SK-N-SH (cell line): ENCODE measurements around the gene PCP4. TPM values are rescaled to one million over a fixed set of nuclear protein-coding genes. Genes with fewer than 3 reads are reported as not detected.

Experiments used
- CTCF ChIA-PET: fragments of 300-600, 350-600 bp; formaldehyde crosslinking; extraction: SDS; loops from one replicate; lab custom pipeline; 2021; lab: Yijun Ruan, JAX
- POLR2A ChIA-PET: fragments of 350-600 bp; sonication (Branson Sonifier 250); formaldehyde crosslinking; extraction: SDS; loops from one replicate; lab custom pipeline; 2020; ENCODE audit warnings: antibody characterized with exemption, inconsistent platforms; lab: Yijun Ruan, JAX
- DNase-seq: peaks from one replicate; pipeline ENCODE4 v3.0.0; 2012
- H2AFZ ChIP-seq: fragments of 200-600 bp; sonication (generic); 2 replicates; pipeline ENCODE4 v1.8.1; 2016; ENCODE audit warnings: antibody characterized with exemption, mild to moderate bottlenecking, low read depth
- H3F3A ChIP-seq: fragments of 200-600 bp; sonication (generic); replicated peaks from 2 replicates; pipeline ENCODE3; 2016; ENCODE audit warnings: antibody characterized with exemption, mild to moderate bottlenecking; ENCODE audit not compliant: insufficient read depth
- H3K27ac ChIP-seq, 2 experiments: fragments of 200-500 bp in 1 of 2; fragments of 200-600 bp in 1 of 2; sonication (Bioruptor generic) in 1 of 2; sonication (generic), shearing (Covaris generic) in 1 of 2; 2 replicates each; pipeline versions ENCODE4 v1.5.1 to v1.6.1; 2014 to 2016; ENCODE audit warnings: low read depth in 2 of 2, inconsistent platforms in 1 of 2, low read length in 1 of 2, mild to moderate bottlenecking in 1 of 2, mixed read lengths in 1 of 2
- H3K27me3 ChIP-seq: fragments of 200-600 bp; sonication (generic), shearing (Covaris generic); 2 replicates; pipeline ENCODE4 v1.6.1; 2016; ENCODE audit warnings: mixed run types; ENCODE audit not compliant: insufficient read depth
- H3K36me3 ChIP-seq, 2 experiments: fragments of 200-500 bp in 1 of 2; fragments of 200-600 bp in 1 of 2; sonication (Bioruptor generic) in 1 of 2; sonication (generic) in 1 of 2; replicated peaks in 1 of 2; 2 replicates each; pipeline versions ENCODE3 to v1.5.1; 2014 to 2016; ENCODE audit warnings: low read length in 1 of 2, mild to moderate bottlenecking in 1 of 2; ENCODE audit not compliant: insufficient read depth in 2 of 2, control insufficient read depth in 1 of 2
- H3K4me1 ChIP-seq, 2 experiments: fragments of 200-500 bp in 1 of 2; fragments of 200-600 bp in 1 of 2; sonication (Bioruptor generic) in 1 of 2; sonication (generic), shearing (Covaris generic) in 1 of 2; 2 replicates each; pipeline versions ENCODE4 v1.5.1 to v1.6.1; 2014 to 2016; ENCODE audit warnings: low read depth in 1 of 2, low read length in 1 of 2, mixed run types in 1 of 2; ENCODE audit not compliant: insufficient read depth in 2 of 2, control insufficient read depth in 1 of 2
- H3K4me2 ChIP-seq: fragments of 200-600 bp; sonication (generic), shearing (Covaris generic); 2 replicates; pipeline ENCODE4 v1.6.1; 2017; ENCODE audit warnings: mixed run types
- H3K4me3 ChIP-seq, 2 experiments: fragments of 200-500 bp in 1 of 2; fragments of 200-600 bp in 1 of 2; sonication (Bioruptor generic) in 1 of 2; sonication (generic), shearing (Covaris generic) in 1 of 2; 2 replicates each; pipeline versions ENCODE4 v1.5.1 to v1.8.1; 2014 to 2016; ENCODE audit warnings: low read depth in 2 of 2, inconsistent platforms in 1 of 2, low read length in 1 of 2, mild to moderate bottlenecking in 1 of 2, mixed read lengths in 1 of 2, moderate library complexity in 1 of 2
- H3K79me2 ChIP-seq: fragments of 200-600 bp; sonication (generic); 2 replicates; pipeline ENCODE4 v1.8.1; 2017; ENCODE audit warnings: mild to moderate bottlenecking; ENCODE audit not compliant: insufficient read depth
- H3K9ac ChIP-seq: fragments of 200-600 bp; sonication (generic); 2 replicates; pipeline ENCODE4 v1.6.1; 2017; ENCODE audit warnings: mixed run types
- H3K9me2 ChIP-seq: fragments of 200-600 bp; sonication (generic); 2 replicates; pipeline ENCODE4 v1.6.1; 2017; ENCODE audit warnings: mixed run types
- H3K9me3 ChIP-seq: fragments of 200-600 bp; sonication (generic); 2 replicates; pipeline ENCODE4 v1.6.1; 2017; ENCODE audit warnings: mixed run types, mild to moderate bottlenecking, moderate library complexity
- H4K20me1 ChIP-seq: fragments of 200-600 bp; sonication (generic); 2 replicates; pipeline ENCODE4 v1.6.1; 2017; ENCODE audit warnings: mild to moderate bottlenecking, mixed run types; ENCODE audit not compliant: insufficient read depth
- CTCF ChIP-seq: fragments of 200-600 bp; sonication (generic); IDR thresholded peaks from 2 replicates; pipeline ENCODE4 v1.6.1; 2017; ENCODE audit warnings: antibody characterized with exemption, mild to moderate bottlenecking, moderate library complexity
- ELF1 ChIP-seq: IDR thresholded peaks from 2 replicates; pipeline ENCODE4 v1.4.0; 2012
- EP300 ChIP-seq, 2 experiments: IDR thresholded peaks; 2 replicates each; pipeline versions ENCODE4 v1.4.0 to v1.6.1; 2012; ENCODE audit warnings: borderline replicate concordance in 1 of 2, low read depth in 1 of 2, low read length in 1 of 2
- FOSL2 ChIP-seq: IDR thresholded peaks from 2 replicates; pipeline ENCODE4 v1.4.0; 2012; ENCODE audit warnings: low read depth, mild to moderate bottlenecking, moderate library complexity, borderline replicate concordance
- FOXJ3 ChIP-seq: sonication (generic); formaldehyde crosslinking; IDR thresholded peaks from 2 replicates; pipeline ENCODE4 v1.5.1; 2020; ENCODE audit warnings: mild to moderate bottlenecking, missing genetic modification reagents
- FOXM1 ChIP-seq: IDR thresholded peaks from 2 replicates; pipeline ENCODE4 v1.4.0; 2012; ENCODE audit warnings: low read depth, mild to moderate bottlenecking
- GABPA ChIP-seq: IDR thresholded peaks from 2 replicates; pipeline ENCODE4 v1.4.0; 2012; ENCODE audit warnings: low read depth, mild to moderate bottlenecking
- GATA2 ChIP-seq: sonication (generic); formaldehyde crosslinking; IDR thresholded peaks from 2 replicates; pipeline ENCODE4 v1.5.0; 2020; ENCODE audit warnings: mild to moderate bottlenecking, missing genetic modification reagents
- NRF1 ChIP-seq: IDR thresholded peaks from 2 replicates; pipeline ENCODE4 v1.6.1; 2012; ENCODE audit warnings: low read depth, mild to moderate bottlenecking, low read length
- POLR2AphosphoS5 ChIP-seq: IDR thresholded peaks from 2 replicates; pipeline ENCODE4 v1.6.1; 2012; ENCODE audit warnings: low read depth, low read length
- RAD21 ChIP-seq: IDR thresholded peaks from 2 replicates; pipeline ENCODE4 v1.6.1; 2012; ENCODE audit warnings: mild to moderate bottlenecking, low read length
- RCOR1 ChIP-seq: fragments of 150-350 bp; IDR thresholded peaks from 2 replicates; pipeline ENCODE4 v1.6.1; 2017; ENCODE audit warnings: antibody characterized with exemption, low read length
- REST ChIP-seq: IDR thresholded peaks from 2 replicates; pipeline ENCODE4 v1.6.1; 2012; ENCODE audit warnings: mild to moderate bottlenecking, low read depth, low read length, moderate library complexity
- SIN3A ChIP-seq: IDR thresholded peaks from 2 replicates; pipeline ENCODE4 v1.6.1; 2012; ENCODE audit warnings: low read depth, mild to moderate bottlenecking, low read length, moderate library complexity, borderline replicate concordance
- SMC3 ChIP-seq: IDR thresholded peaks from 2 replicates; pipeline ENCODE4 v1.6.1; 2012; ENCODE audit warnings: low read depth, low read length, improper control_type of control experiment
- TCF12 ChIP-seq: IDR thresholded peaks from 2 replicates; pipeline ENCODE4 v1.4.0; 2012
- ZBTB33 ChIP-seq: IDR thresholded peaks from 2 replicates; pipeline ENCODE4 v1.4.0; 2012; ENCODE audit warnings: low read depth, borderline replicate concordance
- WGBS: methylation state at CpG from one replicate; pipeline ENCODE4 v1.1.6; 2017; ENCODE audit warnings: low lambda C conversion rate; 5-methylcytosine and 5-hydroxymethylcytosine counted together
- polyA plus RNA-seq, 3 experiments: library from polyadenylated mRNA; depleted of rRNA; stranded (reverse); fragments of >200 nt; gene quantifications; 2 replicates each; pipeline ENCODE4 v1.2.3, GENCODE V29; 2012

Gene PCP4
- polyA plus RNA-seq, 1 of the 3 experiments (the other 2 are of a cell fraction) = not detected

GRCh38 chr21:39913706-39914305 is 46.6 kb downstream of the PCP4 start:
- H3K27me3 ChIP-seq = no peaks in the 10 kb centered on the region
- no peak for TF ChIP-seq POLR2AphosphoS5
- no peak for TF ChIP-seq REST
- TF ChIP-seq ZBTB33 = no peak
- TF ChIP-seq ELF1 = no peak
- TF ChIP-seq EP300 (IDR thresholded peaks at IDR 0.05; ENCODE audit: borderline replicate concordance in 1 of 2, low read depth in 1 of 2, low read length in 1 of 2) = no peak
- TF ChIP-seq FOXM1 = no peak
- TF ChIP-seq TCF12 = no peak
- TF ChIP-seq FOXJ3 (CRISPR knock-in tag) = no peak
- TF ChIP-seq FOSL2 = no peak
- TF ChIP-seq NRF1 = no peak
- no peak for TF ChIP-seq GABPA
- TF ChIP-seq, all 33 proteins: peak for 0
- Histone ChIP-seq H3K79me2 (no peaks in the 10 kb centered on the region), H3F3A (no peaks in the 10 kb centered on the region), H4K20me1 (no peaks in the 10 kb centered on the region), H3K9ac (no peak overlapping the region), H3K36me3 (no peaks in the 10 kb centered on the region), H3K9me2 (no peaks in the 10 kb centered on the region), H3K4me3 (no peak overlapping the region), H3K4me1 (no peaks in the 10 kb centered on the region), H3K27ac (no peak overlapping the region), H3K9me3 (no peaks in the 10 kb centered on the region), H2AFZ (no peak overlapping the region), H3K4me2 (no peak overlapping the region)
- no peak for DNase-seq
- WGBS = 25% methylated on average over 8 of the region's 8 CpGs
- ChIA-PET CTCF (interaction anchor here (1.4 kb wide), 1 partner anchor 207 kb away, joined by 3 read pairs; no protein-coding TSS in a partner anchor), POLR2A (no interaction called here)

GRCh38 chr21:39915881-39916280 is 48.6 kb downstream of the PCP4 start:
- H3K9me2 ChIP-seq = no peaks in the 10 kb centered on the region
- H3K4me1 ChIP-seq = no peaks in the 10 kb centered on the region
- TF ChIP-seq RCOR1 (no peak), SIN3A (no peak), GATA2 (CRISPR knock-in tag) (no peak), RAD21 (no peak), CTCF (no peak), SMC3 (no peak), POLR2AphosphoS5 (no peak), FOXJ3 (CRISPR knock-in tag) (no peak)
- no peak for DNase-seq
- no peak overlapping the region for H3K9ac ChIP-seq
- H3K36me3 ChIP-seq = no peaks in the 10 kb centered on the region
- CTCF ChIA-PET = no interaction called here
- no peaks in the 10 kb centered on the region for H3K9me3 ChIP-seq
- 5% methylated on average over 1 of the region's 1 CpG for WGBS
- H3F3A ChIP-seq = no peaks in the 10 kb centered on the region
- H3K4me2 ChIP-seq = no peak overlapping the region
- H3K4me3 ChIP-seq = no peak overlapping the region
- POLR2A ChIA-PET = no interaction called here
- no peaks in the 10 kb centered on the region for H3K27me3 ChIP-seq
- no peaks in the 10 kb centered on the region for H4K20me1 ChIP-seq
- H3K79me2 ChIP-seq = no peaks in the 10 kb centered on the region
- no peak overlapping the region for H2AFZ ChIP-seq
- no peak overlapping the region for H3K27ac ChIP-seq
